ENCODE results near the gene IQCE.
A peak's percentile ranks its signal among the peaks of the same experiment; 100 is the strongest.

DNA sequence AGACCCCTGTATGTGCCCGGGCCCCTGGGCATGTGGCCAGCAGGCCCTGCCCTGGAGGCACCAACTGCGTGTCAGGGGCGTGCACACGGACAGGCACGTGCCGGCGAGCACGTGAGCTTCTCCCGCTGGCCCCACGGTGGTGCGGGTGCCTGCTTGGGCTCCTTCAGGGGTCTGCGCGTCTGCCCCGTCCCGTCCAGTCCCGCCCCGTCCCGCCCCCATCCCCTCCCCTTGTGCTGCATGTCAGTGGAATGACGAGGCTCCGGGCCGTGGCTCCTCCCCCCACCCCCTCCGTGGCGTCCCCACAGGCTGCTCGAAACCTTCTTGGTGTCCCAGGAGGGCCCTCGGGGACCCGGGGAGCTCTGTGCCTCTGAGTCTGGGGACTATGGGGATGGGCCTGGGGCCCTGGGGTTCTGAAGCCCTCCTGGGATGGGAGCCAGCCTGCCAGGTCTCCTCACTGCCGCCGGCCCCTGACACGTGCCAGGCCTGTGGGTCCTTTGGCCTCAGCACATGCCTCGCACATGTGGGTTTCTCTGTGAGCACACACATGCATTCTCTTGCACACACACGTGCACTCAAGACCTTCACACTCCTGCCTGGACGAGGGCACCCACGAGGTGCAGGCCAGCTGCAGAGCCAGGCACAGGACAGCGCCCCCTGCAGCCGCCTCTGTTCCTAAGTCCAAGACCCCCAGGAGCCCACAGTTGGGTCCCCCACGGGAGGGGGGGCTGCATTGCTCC, 101.7 kb downstream of the IQCE start:
- TF ChIP-seq POLR2A (IDR thresholded peaks at IDR 0.05) (no peak), EP300 (IDR thresholded peaks at IDR 0.05) (no peak)
- TF ChIP-seq, protein P1, sequence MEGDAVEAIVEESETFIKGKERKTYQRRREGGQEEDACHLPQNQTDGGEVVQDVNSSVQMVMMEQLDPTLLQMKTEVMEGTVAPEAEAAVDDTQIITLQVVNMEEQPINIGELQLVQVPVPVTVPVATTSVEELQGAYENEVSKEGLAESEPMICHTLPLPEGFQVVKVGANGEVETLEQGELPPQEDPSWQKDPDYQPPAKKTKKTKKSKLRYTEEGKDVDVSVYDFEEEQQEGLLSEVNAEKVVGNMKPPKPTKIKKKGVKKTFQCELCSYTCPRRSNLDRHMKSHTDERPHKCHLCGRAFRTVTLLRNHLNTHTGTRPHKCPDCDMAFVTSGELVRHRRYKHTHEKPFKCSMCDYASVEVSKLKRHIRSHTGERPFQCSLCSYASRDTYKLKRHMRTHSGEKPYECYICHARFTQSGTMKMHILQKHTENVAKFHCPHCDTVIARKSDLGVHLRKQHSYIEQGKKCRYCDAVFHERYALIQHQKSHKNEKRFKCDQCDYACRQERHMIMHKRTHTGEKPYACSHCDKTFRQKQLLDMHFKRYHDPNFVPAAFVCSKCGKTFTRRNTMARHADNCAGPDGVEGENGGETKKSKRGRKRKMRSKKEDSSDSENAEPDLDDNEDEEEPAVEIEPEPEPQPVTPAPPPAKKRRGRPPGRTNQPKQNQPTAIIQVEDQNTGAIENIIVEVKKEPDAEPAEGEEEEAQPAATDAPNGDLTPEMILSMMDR (IDR thresholded peaks at IDR 0.05): peak in 1 of 3 donors; percentile 12

Measured in ovary (tissue), 3 donors.